NCI-H526 (cell line): Measurements from ENCODE around the gene EVC.
"Not testable (repeated sequence)": the region's sequence is repeated elsewhere in the genome, so short reads cannot be mapped to it uniquely, and the experiment has no call there.

Experiments used
- DNase-seq, 2 experiments: peaks; one replicate each; lab custom pipeline; 2025; lab: John Stamatoyannopoulos, UW

EVC gene

GRCh38 chr4:5708449-5709206 is 2.4 kb upstream of the EVC start, which contains the start of gene EVC2:
Gene EVC2, minus strand, starts transcription at chr4:5708559. Its CDS starts 46 bp downstream, at chr4:5708513.
- peak in 1 of 2 experiments; percentile 28 for DNase-seq

- peak in 1 of 2 experiments; percentile 28 for DNase-seq
Observed at GRCh38 chr4:5709207-5709575, 1.8 kb upstream of the EVC start.

GRCh38 chr4:5710065-5710960 is 688 bp upstream of the EVC start:
- DNase-seq, result peak in 1 of 2 experiments; percentile 41

GRCh38 chr4:5711479-5712184 is 631 bp downstream of the EVC start:
- DNase-seq, result peak; percentile 43 to 80

GRCh38 chr4:5712517-5712916 is 1.5 kb downstream of the EVC start:
- DNase-seq, result no peak

GRCh38 chr4:5712931-5713330 is 1.9 kb downstream of the EVC start:
- no peak for DNase-seq

- no peak for DNase-seq
Observed at GRCh38 chr4:5713861-5714260, 2.9 kb downstream of the EVC start.

GRCh38 chr4:5715357-5715756 is 4.4 kb downstream of the EVC start:
- DNase-seq, result no peak

- DNase-seq, result no peak
Observed at GRCh38 chr4:5716391-5716790, 5.4 kb downstream of the EVC start.

- no peak for DNase-seq
Observed at GRCh38 chr4:5717449-5718158, 6.6 kb downstream of the EVC start.

- no peak for DNase-seq
Observed at GRCh38 chr4:5718411-5718810, 7.4 kb downstream of the EVC start.

GRCh38 chr4:5719350-5720055 is 8.5 kb downstream of the EVC start:
- peak; percentile 55 to 72 for DNase-seq

GRCh38 chr4:5720157-5720850 is 9.3 kb downstream of the EVC start:
- DNase-seq, result no peak

GRCh38 chr4:5720980-5721379 is 10.0 kb downstream of the EVC start:
- no peak for DNase-seq

- no peak for DNase-seq
Observed at GRCh38 chr4:5721923-5722322, 10.9 kb downstream of the EVC start.

- no peak for DNase-seq
Observed at GRCh38 chr4:5722328-5722727, 11.3 kb downstream of the EVC start.

GRCh38 chr4:5724377-5724776 is 13.4 kb downstream of the EVC start:
- DNase-seq, result no peak

GRCh38 chr4:5728412-5728811 is 17.4 kb downstream of the EVC start:
- not testable (repeated sequence) for DNase-seq

GRCh38 chr4:5730436-5730835 is 19.4 kb downstream of the EVC start:
- no peak for DNase-seq
